Muscle of leg (tissue), 11 donors: ENCODE measurements around the gene FAM124A. TPM values are rescaled to one million over a fixed set of nuclear protein-coding genes. Genes with fewer than 3 reads are reported as not detected.

Source experiments
- DNase-seq: peaks from one replicate; pipeline ENCODE4 v3.0.0; 2013
- H3K27ac ChIP-seq: one replicate; pipeline ENCODE4 v1.5.1; 2013; ENCODE audit warnings: mild to moderate bottlenecking, low read length, control low read depth
- H3K27me3 ChIP-seq: one replicate; pipeline ENCODE4 v1.6.1; 2013; ENCODE audit warnings: low read length; ENCODE audit not compliant: control insufficient read depth, insufficient read depth
- H3K36me3 ChIP-seq: one replicate; pipeline ENCODE4 v1.6.1; 2013; ENCODE audit warnings: low read length; ENCODE audit not compliant: control insufficient read depth, insufficient read depth
- H3K4me1 ChIP-seq: one replicate; pipeline ENCODE4 v1.6.1; 2013; ENCODE audit warnings: low read length; ENCODE audit not compliant: control insufficient read depth, insufficient read depth
- H3K4me3 ChIP-seq: one replicate; pipeline ENCODE4 v1.5.1; 2013; ENCODE audit warnings: low read length, control low read depth
- H3K9me3 ChIP-seq: replicated peaks from 2 replicates; pipeline ENCODE4 v1.6.1; 2013; ENCODE audit warnings: low read depth, low read length; ENCODE audit not compliant: control insufficient read depth
- WGBS: methylation state at CpG from one replicate; pipeline ENCODE4 v1.1.5; 2013; ENCODE audit warnings: missing lambda C conversion rate; ENCODE audit not compliant: insufficient coverage; 5-methylcytosine and 5-hydroxymethylcytosine counted together
- polyA plus RNA-seq, 8 donors: library from polyadenylated mRNA; unstranded; fragments of 120-200 nt; gene quantifications; one replicate each; pipeline versions ENCODE4 v1.2.1 to v1.2.3, GENCODE V29; 2013; ENCODE audit warnings: inconsistent platforms in 1 of 8, low replicate concordance in 1 of 8; ENCODE audit not compliant: insufficient read length in 8 of 8, insufficient read depth in 1 of 8
- total RNA-seq: library from RNA; stranded (reverse); fragments of 120-200 nt; gene quantifications from one replicate; pipeline ENCODE4 v1.2.4, GENCODE V29; 2013

Gene FAM124A
- total and polyA plus RNA-seq, 9 donors = 1.2 to 2.0 (median 1.6) TPM

DNA sequence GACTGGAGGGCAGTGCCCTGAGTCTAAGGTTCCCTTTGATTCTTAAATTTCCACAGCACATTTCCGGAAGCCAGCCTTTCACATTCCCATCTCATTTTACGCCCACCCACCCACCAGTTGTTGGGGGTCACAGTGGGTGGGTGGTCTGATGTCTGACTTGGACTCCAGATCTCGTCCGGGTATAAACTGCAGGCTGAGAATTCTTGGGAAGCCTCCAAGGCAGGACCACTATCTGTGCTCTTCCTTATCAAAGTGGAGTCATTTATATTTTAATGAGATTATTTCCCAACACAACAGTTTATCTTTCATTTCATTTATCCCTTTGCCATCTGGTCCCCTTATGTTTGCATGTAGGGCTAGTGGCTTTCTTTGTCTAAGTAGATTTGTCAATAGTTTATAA is 3.6 kb upstream of the FAM124A start:
- H3K9me3 ChIP-seq = no peaks in the 10 kb centered on the region
- no peak overlapping the region for H3K4me3 ChIP-seq
- H3K4me1 ChIP-seq = peaks cover 15% of the 10 kb centered on the region
- H3K27ac ChIP-seq = no peak overlapping the region
- no peak for DNase-seq
- H3K27me3 ChIP-seq = peaks cover 34% of the 10 kb centered on the region
- H3K36me3 ChIP-seq = no peaks in the 10 kb centered on the region
- no CpG with 5 or more reads among the region's 4 CpGs for WGBS

DNA sequence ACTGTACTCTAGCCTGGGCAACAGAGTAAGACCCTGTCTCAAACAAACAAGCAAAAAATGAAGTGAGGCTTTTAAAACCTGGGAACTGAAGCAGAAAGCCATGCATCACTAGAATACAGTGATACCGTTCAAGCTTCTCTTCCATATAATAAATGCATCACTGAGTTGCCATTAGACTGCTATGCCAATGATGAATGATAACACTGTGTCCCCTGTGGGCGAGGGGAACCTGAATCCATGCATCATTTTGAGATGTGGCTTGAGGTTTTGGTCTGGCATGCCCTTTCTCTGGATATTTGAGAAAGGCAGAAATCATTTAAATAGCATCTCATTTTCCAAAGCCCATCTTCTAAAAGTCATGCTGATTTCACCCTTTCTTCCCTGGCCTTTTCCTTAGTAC is 1.5 kb upstream of the FAM124A start:
- WGBS = no CpG with 5 or more reads among the region's 2 CpGs
- Histone ChIP-seq H3K27me3 (peaks cover 40% of the 10 kb centered on the region), H3K4me3 (no peak overlapping the region), H3K27ac (no peak overlapping the region), H3K36me3 (no peaks in the 10 kb centered on the region), H3K4me1 (peaks cover 15% of the 10 kb centered on the region), H3K9me3 (no peaks in the 10 kb centered on the region)
- DNase-seq = no peak

DNA sequence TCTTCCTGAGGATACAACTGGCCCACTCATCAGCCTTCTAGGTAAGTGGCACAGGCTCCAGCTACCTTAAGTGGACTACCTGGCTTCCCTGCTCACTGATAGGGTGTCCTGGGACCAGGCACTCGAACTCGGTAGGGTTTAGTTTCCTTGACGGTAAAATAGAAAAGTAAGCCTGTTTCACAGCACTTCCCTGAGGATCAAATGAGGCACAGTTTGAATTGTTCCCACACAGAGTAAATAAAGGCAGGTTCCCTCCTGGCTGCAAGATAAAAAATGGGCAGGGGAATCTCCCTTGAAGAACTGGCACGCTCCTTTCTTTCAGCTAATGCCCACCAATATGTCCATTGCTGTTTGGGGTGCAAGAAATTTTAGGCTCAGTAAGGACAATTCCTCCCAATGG is 1.1 kb upstream of the FAM124A start:
- Histone ChIP-seq H3K4me3 (no peak overlapping the region), H3K9me3 (no peaks in the 10 kb centered on the region), H3K4me1 (peaks cover 15% of the 10 kb centered on the region), H3K27ac (no peak overlapping the region), H3K36me3 (no peaks in the 10 kb centered on the region), H3K27me3 (peaks cover 40% of the 10 kb centered on the region)
- DNase-seq = no peak
- WGBS = 30% methylated on average over 3 of the region's 4 CpGs

DNA sequence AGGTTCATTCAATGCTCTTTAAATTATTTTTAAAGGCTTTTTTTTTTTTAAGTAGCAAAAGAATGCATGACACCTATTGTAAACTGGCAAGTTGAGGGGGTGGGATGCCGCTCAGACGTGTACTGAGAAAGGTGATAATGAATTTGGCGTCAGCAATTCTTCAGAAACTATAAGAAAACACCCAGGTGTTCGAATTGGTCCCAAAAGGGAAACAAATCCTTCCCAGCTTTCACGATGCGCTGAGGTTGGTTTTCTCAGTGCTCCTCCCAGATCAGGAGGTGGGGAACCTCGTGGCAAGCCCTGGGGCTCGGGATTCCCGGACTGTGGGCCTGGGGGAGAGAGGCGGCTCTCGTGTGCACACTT is 543 bp upstream of the FAM124A start:
- H3K4me3 ChIP-seq = peak overlapping the region; percentile 62
- H3K36me3 ChIP-seq = no peaks in the 10 kb centered on the region
- H3K27ac ChIP-seq = no peak overlapping the region
- no CpG with 5 or more reads among the region's 11 CpGs for WGBS
- H3K4me1 ChIP-seq = peaks cover 15% of the 10 kb centered on the region
- peaks cover 40% of the 10 kb centered on the region for H3K27me3 ChIP-seq
- no peaks in the 10 kb centered on the region for H3K9me3 ChIP-seq
- DNase-seq = peak; percentile 21

DNA sequence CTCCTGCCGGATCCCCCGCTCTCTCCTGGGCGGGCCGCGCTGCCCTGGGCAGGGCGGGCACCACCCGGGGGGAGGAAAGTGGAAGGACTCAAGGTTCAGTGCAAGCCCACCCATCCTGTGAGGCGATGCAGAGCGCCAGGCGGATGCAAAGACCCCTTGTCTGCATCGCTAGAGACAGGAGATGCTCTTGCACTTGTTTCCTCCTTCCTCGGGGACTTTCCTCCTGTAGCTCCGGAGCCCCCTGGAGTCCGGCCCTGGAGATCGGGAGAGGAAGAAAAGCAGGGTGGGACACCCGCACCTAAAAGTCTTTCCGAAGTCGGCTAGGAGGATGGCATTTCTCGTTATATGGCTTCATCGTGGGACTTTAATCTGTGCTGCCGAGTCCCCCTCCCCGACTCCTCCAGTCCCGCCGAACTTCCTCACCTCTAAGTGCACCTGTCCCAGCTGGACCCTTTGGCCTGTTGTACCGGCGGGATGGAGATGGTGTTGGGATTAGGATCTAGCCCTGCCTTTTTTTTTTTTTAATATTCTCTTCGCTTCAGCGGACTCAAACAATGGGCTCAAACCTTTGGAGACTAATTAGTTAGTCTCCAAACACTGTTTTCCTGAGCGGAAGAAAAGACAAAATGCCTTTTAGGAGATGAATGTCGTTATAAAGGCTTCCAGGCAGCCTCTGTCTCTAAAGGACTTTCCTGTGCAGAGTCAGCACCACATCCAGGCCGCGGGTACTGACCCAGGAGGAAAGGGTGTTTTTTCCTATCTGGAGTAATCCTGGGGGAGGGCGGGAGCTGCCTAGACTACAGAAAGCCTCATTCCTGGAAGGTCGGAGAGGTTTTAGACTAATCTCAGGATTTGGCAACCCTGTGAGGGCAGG is 725 bp downstream of the FAM124A start:
- Histone ChIP-seq H3K36me3 (no peaks in the 10 kb centered on the region), H3K4me1 (peaks cover 15% of the 10 kb centered on the region), H3K27ac (no peak overlapping the region), H3K4me3 (peak overlapping the region; percentile 56), H3K9me3 (no peaks in the 10 kb centered on the region), H3K27me3 (peaks cover 40% of the 10 kb centered on the region)
- peak; percentile 54 for DNase-seq
- WGBS = 5% methylated on average over 12 of the region's 34 CpGs

DNA sequence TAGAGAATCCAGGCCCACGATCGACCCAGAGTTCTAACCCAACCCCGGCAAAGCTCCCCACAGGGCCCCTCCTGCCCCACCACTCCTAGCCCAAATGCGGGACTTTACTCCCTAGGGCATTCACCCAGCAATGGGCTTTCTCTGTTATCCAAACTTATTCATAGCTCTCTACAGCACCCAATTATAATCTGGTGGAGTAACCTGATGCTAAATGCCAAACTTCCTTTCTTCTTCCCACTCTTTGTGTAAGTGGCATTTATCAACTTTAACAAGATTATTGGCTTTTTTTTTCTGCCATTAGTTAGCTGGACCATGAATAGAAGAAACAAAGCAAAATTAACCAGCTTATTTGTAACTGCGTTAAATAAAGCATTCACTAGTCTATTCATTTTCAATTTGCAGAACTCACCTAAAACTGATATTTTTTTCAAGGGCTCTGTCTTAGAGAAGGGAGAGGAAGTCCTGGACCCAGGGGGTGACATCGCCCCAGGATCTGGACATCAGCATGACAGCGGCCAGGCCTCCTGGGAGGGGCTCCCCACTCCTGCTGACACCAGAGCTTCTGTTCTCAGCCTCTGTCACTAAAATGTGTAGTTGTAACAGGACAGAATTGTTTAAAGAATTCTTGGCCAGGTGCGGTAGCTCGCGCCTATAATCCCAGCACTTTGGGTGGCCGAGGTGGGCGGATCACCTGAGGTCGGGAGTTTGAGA is 1.5 kb downstream of the FAM124A start:
- H3K27ac ChIP-seq = no peak overlapping the region

DNA sequence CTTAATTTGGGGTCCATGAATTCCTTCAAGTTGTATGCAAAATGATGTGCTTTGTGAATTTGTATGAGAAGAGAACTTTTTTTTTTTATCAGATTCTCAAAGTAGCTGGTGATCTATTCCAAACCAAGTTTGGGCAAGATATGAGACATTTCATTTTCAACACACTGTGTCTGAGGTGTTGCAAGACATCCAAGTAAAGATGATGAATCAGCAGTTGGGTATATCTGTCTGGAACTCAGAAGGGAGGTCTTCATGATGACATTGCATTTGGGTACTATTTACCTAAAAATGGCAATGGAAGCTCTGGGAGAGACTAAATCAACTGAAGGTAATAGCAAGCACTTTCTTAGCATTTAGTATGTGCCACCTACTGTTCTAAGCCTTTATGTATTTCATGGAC is 2.8 kb downstream of the FAM124A start:
- Histone ChIP-seq H3K27me3 (peaks cover 35% of the 10 kb centered on the region), H3K9me3 (no peaks in the 10 kb centered on the region), H3K4me3 (no peak overlapping the region), H3K27ac (no peak overlapping the region), H3K4me1 (peaks cover 15% of the 10 kb centered on the region), H3K36me3 (no peaks in the 10 kb centered on the region)
- DNase-seq = no peak

More for the DNA sequence above, 1.5 kb downstream of the FAM124A start:
- Histone ChIP-seq H3K9me3 (no peaks in the 10 kb centered on the region), H3K4me3 (no peak overlapping the region), H3K36me3 (no peaks in the 10 kb centered on the region), H3K27me3 (peaks cover 35% of the 10 kb centered on the region), H3K4me1 (peaks cover 15% of the 10 kb centered on the region)
- 69% methylated on average over 3 of the region's 13 CpGs for WGBS
- DNase-seq = no peak

DNA sequence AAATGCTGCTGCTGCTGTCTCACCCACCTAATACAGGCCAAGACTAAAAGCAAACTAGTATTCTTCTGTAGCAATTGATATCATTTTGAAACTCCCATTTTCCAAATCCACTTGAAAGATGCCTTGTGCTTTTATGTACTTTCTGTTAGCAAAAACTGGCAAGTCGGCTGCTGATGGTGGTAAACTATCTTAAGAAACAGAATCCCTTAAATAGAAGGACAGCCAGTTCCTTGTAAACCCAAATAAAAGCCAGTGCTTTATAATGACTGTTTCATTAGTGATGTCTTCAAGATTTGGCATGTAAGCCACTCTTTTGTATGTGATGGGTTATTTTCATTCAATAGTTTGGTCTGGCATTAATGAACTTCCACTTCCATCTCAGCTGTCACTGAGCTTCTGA is 5.2 kb downstream of the FAM124A start:
- Histone ChIP-seq H3K27ac (no peak overlapping the region), H3K4me3 (no peak overlapping the region), H3K9me3 (no peaks in the 10 kb centered on the region), H3K36me3 (no peaks in the 10 kb centered on the region), H3K27me3 (peaks cover 17% of the 10 kb centered on the region), H3K4me1 (peaks cover 12% of the 10 kb centered on the region)
- no CpG with 5 or more reads among the region's 1 CpG for WGBS
- no peak for DNase-seq

DNA sequence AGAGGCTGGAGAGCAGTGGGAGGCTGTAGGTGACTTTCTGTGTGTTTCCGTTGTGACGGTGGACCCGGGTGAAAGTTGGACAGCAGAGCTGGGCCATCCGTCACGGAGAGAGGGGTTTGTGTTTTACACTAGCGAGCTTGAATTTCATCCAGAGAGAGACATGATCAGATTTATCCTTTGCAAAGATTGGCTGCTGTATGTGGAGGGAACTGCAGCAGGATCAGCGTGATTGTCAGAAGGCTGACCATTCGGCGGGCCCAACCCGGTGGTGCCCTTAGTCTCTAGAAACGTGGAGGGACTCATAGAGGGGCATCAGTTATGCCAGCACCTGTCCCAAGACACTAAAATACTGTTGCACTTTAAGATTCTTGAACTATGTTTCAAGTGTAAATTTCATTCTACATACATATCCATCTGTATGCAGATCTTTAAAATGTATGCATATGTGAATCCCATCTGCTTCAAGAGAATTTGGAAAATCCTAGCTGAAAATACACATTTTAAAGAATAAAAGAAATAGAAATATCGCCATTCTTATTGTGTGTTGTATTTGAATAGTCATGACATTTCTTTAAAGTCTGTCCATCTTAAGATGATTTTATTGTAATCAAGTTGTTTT is 7.0 kb downstream of the FAM124A start:
- Histone ChIP-seq H3K4me3 (no peak overlapping the region), H3K27me3 (peaks cover 3% of the 10 kb centered on the region), H3K9me3 (no peaks in the 10 kb centered on the region), H3K4me1 (peaks cover 3% of the 10 kb centered on the region), H3K36me3 (no peaks in the 10 kb centered on the region), H3K27ac (no peak overlapping the region)
- WGBS = 68% methylated on average over 9 of the region's 12 CpGs
- DNase-seq = no peak

DNA sequence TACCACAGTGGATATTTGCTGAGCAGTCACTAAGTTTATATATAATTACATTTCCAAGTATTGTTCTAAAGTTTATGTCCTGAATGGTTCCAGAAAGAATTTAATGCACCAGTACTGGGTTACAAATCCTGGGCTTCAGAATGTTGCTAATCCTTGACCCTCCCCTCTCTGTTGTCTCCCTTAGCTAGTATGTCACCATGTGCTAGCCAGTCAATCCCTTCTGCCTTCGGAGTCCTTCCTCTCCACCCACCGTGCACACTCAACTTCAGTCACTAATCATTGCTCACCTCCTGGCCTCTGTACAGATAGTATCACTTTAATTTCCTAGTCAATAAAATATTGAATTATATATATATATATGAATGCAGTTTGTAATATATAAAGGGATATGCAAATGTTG is 7.5 kb downstream of the FAM124A start:
- H3K9me3 ChIP-seq = no peaks in the 10 kb centered on the region
- no peak overlapping the region for H3K27ac ChIP-seq
- WGBS = 40% methylated on average over 1 of the region's 2 CpGs
- H3K4me3 ChIP-seq = no peak overlapping the region
- H3K4me1 ChIP-seq = peaks cover 3% of the 10 kb centered on the region
- H3K36me3 ChIP-seq = no peaks in the 10 kb centered on the region
- peaks cover 1% of the 10 kb centered on the region for H3K27me3 ChIP-seq
- no peak for DNase-seq
